Measurements from ENCODE around the gene CSNK2A1.
"Not testable (repeated sequence)": the region's sequence is repeated elsewhere in the genome, so short reads cannot be mapped to it uniquely, and the experiment has no call there.

Gene CSNK2A1

GRCh38 chr20:461254-462198 is 82.1 kb downstream of the CSNK2A1 start:
- peak overlapping the region; percentile 46 for H3K4me3 ChIP-seq (ENCODE audit: low read depth, low read length)

GRCh38 chr20:460707-461106 is 82.9 kb downstream of the CSNK2A1 start:
- H3K4me3 ChIP-seq (ENCODE audit: low read depth, low read length), result no peak overlapping the region

- no peak overlapping the region for H3K4me3 ChIP-seq (ENCODE audit: low read depth, low read length)
Observed at GRCh38 chr20:460180-460579, 83.4 kb downstream of the CSNK2A1 start.

GRCh38 chr20:458776-459175 is 84.8 kb downstream of the CSNK2A1 start:
- no peak overlapping the region for H3K4me3 ChIP-seq (ENCODE audit: low read depth, low read length)

- no peak overlapping the region for H3K4me3 ChIP-seq (ENCODE audit: low read depth, low read length)
Observed at GRCh38 chr20:454951-455350, 88.6 kb downstream of the CSNK2A1 start.

- H3K4me3 ChIP-seq (ENCODE audit: low read depth, low read length), result not testable (repeated sequence)
Observed at GRCh38 chr20:452021-452420, 91.6 kb downstream of the CSNK2A1 start.

- H3K4me3 ChIP-seq (ENCODE audit: low read depth, low read length), result no peak overlapping the region
Observed at GRCh38 chr20:445514-446336, 97.9 kb downstream of the CSNK2A1 start.

GRCh38 chr20:444862-445426 is 98.6 kb downstream of the CSNK2A1 start:
- H3K4me3 ChIP-seq (ENCODE audit: low read depth, low read length), result no peak overlapping the region

GRCh38 chr20:444117-444516 is 99.5 kb downstream of the CSNK2A1 start:
- no peak overlapping the region for H3K4me3 ChIP-seq (ENCODE audit: low read depth, low read length)

GRCh38 chr20:443223-443775 is 100.3 kb downstream of the CSNK2A1 start:
- no peak overlapping the region for H3K4me3 ChIP-seq (ENCODE audit: low read depth, low read length)

GRCh38 chr20:440636-441035 is 103.0 kb downstream of the CSNK2A1 start:
- H3K4me3 ChIP-seq (ENCODE audit: low read depth, low read length), result no peak overlapping the region

GRCh38 chr20:440148-440547 is 103.4 kb downstream of the CSNK2A1 start:
- H3K4me3 ChIP-seq (ENCODE audit: low read depth, low read length), result no peak overlapping the region

- no peak overlapping the region for H3K4me3 ChIP-seq (ENCODE audit: low read depth, low read length)
Observed at GRCh38 chr20:438571-439469, 104.8 kb downstream of the CSNK2A1 start.

- no peak overlapping the region for H3K4me3 ChIP-seq (ENCODE audit: low read depth, low read length)
Observed at GRCh38 chr20:437787-438486, 105.7 kb downstream of the CSNK2A1 start.

GRCh38 chr20:436476-436875 is 107.1 kb downstream of the CSNK2A1 start:
- H3K4me3 ChIP-seq (ENCODE audit: low read depth, low read length), result no peak overlapping the region

- H3K4me3 ChIP-seq (ENCODE audit: low read depth, low read length), result no peak overlapping the region
Observed at GRCh38 chr20:435558-435957, 108.0 kb downstream of the CSNK2A1 start.

GRCh38 chr20:434661-435419 is 108.8 kb downstream of the CSNK2A1 start:
- H3K4me3 ChIP-seq (ENCODE audit: low read depth, low read length), result peak overlapping the region; percentile 13

GRCh38 chr20:434221-434620 is 109.4 kb downstream of the CSNK2A1 start:
- H3K4me3 ChIP-seq (ENCODE audit: low read depth, low read length), result no peak overlapping the region
